ENCODE measurements around the gene NUDT1.
A peak's percentile ranks its signal among the peaks of the same experiment; 100 is the strongest.

Gene NUDT1

GRCh38 chr7:2241580-2242540 lies at the start of gene NUDT1, which contains the start of gene MRM2:
Gene NUDT1, plus strand, starts transcription at chr7:2242226. Its CDS starts 2,349 bp downstream, at chr7:2244575.
Gene MRM2, minus strand, starts transcription at chr7:2242205. Its CDS starts 36 bp downstream, at chr7:2242169.
- peak; percentile 64 for DNase-seq (ENCODE audit: low spot score)

DNA sequence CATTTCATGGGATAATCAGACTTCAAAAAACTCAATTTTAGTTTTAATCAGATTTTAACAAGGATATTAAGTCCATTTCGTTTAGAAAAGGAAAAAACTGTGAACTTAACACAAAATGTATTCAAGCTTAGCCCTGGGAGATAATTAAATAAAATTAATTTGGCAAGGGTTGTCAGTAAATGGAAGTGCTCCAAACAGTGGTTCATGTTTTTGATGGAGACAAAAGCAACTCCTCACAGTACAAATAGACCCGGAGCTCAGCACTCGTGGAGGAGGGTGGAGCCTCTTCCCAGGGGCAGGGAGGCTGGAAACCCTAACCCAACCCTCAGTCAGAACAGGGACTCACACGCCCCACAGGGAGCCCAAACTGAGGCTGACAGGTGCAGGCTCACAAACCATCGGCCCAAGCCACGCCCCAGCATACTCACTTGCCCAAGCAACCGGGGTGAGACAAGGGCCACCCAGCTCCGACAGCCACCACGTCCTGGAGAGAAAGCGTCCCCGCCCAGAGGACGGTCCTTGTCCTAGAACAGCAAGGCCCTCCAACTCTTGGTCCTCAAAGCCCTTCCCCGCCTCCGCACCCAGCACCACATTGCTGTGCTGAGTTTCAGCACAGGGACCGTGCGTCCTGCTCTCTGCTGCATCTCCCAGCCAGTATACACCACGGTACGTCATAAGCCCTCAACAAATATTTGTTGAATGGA lies 49.0 kb upstream of the NUDT1 start:
- DNase-seq (ENCODE audit: low spot score) = no peak

GRCh38 chr7:2193575-2194305 lies 48.3 kb upstream of the NUDT1 start:
- DNase-seq (ENCODE audit: low spot score) = no peak

GRCh38 chr7:2195400-2196246 lies 46.4 kb upstream of the NUDT1 start:
- peak; percentile 68 for DNase-seq (ENCODE audit: low spot score)

GRCh38 chr7:2196381-2197378 lies 45.3 kb upstream of the NUDT1 start:
- DNase-seq (ENCODE audit: low spot score) = no peak

- no peak for DNase-seq (ENCODE audit: low spot score)
Observed at GRCh38 chr7:2197436-2198155, 44.4 kb upstream of the NUDT1 start.

DNA sequence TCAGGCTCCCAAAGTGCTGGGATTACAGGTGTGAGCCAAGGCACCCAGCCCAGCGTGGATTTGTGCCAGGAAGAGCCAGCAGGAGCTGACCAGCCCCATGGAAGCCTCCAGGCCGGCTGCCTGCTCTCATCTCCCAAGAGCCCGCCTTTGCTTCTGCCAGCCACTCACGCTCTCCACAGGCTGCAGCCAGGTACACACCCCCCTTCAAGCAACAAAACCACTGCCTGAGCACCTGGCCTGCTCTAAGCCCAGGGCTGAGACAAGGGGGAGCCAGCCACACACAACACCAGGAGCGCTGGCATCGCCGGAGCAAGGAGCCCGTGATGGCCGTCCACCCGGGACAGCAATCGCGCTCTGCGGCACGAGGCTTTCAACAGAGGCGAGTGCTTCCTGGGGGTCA lies 43.8 kb upstream of the NUDT1 start:
- DNase-seq (ENCODE audit: low spot score) = no peak

GRCh38 chr7:2198760-2199159 lies 43.3 kb upstream of the NUDT1 start:
- no peak for DNase-seq (ENCODE audit: low spot score)

DNA sequence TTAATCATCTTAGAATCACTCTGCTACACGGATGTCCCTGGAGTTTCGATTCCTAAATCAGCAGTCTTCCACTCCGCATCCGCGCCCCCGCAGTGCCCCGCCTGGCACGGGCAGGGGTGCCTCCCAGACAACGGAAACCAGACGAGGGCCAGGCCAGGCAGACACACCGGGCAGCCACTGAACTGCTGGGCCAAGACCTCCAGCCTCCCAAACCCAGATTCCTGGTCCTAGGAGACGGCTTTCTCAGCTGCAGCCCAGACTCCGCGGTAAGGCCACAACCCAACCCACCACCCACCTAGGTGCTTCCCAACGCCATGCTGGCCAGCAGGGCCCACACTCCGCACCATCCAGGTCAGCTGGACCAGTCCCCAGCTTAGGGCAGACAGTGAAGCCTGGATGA lies 42.5 kb upstream of the NUDT1 start:
- DNase-seq (ENCODE audit: low spot score) = no peak

DNA sequence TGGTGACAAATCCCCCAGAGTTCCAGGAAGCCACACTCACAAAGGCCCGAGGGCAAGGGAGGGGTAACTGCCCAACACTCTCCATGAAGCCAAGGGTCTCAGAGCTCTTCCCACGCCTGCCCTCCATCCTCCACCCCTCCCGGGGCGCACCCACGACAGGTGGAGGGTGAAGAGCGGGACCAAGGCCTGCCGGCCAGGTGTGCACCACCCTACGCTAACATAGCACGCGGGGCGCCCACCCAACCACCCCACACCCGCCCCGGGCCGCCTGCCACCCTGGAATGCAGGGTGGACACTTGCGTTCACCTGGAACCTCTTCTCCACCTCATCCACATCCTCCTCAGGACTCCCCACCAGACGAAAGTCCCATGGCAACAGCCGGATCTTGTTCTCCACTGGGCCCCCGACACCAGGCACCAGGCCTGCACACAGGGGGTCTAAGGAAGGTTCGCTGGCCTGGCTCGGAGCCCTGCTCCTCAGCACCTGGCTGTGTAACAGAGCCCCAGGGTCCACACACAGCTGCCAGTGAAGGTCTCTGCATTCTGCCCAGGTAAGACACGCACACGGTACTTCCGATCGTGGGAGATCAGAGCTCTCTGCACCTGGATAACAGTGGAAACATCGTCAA lies 42.0 kb upstream of the NUDT1 start:
- DNase-seq (ENCODE audit: low spot score) = no peak

GRCh38 chr7:2200584-2200980 lies 41.4 kb upstream of the NUDT1 start:
- DNase-seq (ENCODE audit: low spot score) = no peak

GRCh38 chr7:2201128-2201527 lies 40.9 kb upstream of the NUDT1 start:
- DNase-seq (ENCODE audit: low spot score) = no peak

DNA sequence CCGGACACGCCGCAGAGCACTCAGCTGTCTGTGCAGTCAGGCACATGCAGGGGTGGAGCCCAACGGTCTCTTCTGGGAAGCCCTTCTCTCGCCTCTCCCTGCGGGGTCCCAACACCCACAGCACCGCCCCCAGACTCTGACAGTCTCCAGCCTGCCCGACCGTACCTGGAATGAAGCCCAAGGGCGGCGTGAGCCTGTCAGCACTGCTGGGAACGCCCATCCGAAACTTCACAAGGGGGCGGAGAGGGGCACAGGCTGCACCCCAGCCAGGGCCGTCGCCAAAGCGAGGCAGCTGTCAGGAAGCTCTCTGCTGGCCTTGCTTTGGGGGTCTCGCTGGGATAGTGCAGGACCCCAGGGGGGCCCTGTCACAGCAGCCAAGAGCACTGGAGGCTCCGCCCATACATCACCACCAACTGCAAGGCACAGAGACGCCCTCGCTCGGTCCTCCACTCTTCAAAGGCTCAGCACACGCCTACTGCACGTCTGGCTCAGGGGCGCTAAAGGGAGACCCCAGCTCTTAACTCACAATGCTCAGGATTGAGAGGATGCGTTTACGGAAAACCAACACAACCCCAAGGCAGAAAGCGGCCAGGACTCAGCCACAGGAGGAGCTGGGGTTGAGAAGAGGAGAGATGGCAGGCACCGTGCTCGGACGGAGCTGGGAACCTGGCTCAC lies 40.2 kb upstream of the NUDT1 start:
- DNase-seq (ENCODE audit: low spot score) = no peak

GRCh38 chr7:2202361-2202761 lies 39.7 kb upstream of the NUDT1 start:
- DNase-seq (ENCODE audit: low spot score) = peak; percentile 64

GRCh38 chr7:2202901-2203765 lies 38.9 kb upstream of the NUDT1 start:
- no peak for DNase-seq (ENCODE audit: low spot score)

- peak; percentile 22 for DNase-seq (ENCODE audit: low spot score)
Observed at GRCh38 chr7:2203766-2204300, 38.2 kb upstream of the NUDT1 start.

GRCh38 chr7:2204446-2204845 lies 37.6 kb upstream of the NUDT1 start:
- no peak for DNase-seq (ENCODE audit: low spot score)
